ENCODE data around the gene MYO1D. TPM values are rescaled to one million over a fixed set of nuclear protein-coding genes. Genes with fewer than 3 reads are reported as not detected.

MYO1D gene
- total and polyA plus RNA-seq, 8 donors: 16.7 to 43.0 (median 29.4) TPM

GRCh38 chr17:32583053-32583452, 293.9 kb downstream of the MYO1D start:
- 95 to 100% methylated on average over 1 of the region's 1 CpG for WGBS, 2 donors
- H3K4me3 ChIP-seq: no peak overlapping the region

DNA sequence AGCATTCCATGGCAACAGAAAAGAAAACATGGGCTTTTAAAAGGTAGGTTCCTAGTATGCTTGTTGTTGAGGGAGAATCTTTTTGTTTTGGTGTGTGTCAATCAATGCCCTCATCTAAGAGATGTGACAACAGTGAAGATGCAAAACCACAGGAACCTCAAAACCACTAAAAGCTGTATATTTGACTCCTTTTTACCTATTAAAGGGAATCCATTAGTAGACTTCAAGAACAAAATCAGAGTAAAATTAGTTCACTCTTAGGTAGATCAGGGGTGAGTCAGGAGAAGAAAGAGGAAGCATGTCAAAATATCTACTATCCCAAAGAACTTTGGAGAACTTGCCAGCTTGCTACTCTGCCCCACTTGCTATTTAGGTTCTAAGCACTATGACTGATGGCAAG, 301.1 kb downstream of the MYO1D start:
- TF ChIP-seq, protein P1, sequence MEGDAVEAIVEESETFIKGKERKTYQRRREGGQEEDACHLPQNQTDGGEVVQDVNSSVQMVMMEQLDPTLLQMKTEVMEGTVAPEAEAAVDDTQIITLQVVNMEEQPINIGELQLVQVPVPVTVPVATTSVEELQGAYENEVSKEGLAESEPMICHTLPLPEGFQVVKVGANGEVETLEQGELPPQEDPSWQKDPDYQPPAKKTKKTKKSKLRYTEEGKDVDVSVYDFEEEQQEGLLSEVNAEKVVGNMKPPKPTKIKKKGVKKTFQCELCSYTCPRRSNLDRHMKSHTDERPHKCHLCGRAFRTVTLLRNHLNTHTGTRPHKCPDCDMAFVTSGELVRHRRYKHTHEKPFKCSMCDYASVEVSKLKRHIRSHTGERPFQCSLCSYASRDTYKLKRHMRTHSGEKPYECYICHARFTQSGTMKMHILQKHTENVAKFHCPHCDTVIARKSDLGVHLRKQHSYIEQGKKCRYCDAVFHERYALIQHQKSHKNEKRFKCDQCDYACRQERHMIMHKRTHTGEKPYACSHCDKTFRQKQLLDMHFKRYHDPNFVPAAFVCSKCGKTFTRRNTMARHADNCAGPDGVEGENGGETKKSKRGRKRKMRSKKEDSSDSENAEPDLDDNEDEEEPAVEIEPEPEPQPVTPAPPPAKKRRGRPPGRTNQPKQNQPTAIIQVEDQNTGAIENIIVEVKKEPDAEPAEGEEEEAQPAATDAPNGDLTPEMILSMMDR (IDR thresholded peaks at IDR 0.05): no peak
- Histone ChIP-seq H3K36me3 (no peaks in the 10 kb centered on the region), H3K9me3 (no peaks in the 10 kb centered on the region), H3K27me3 (no peaks in the 10 kb centered on the region), H3K4me1 (no peaks in the 10 kb centered on the region), H3K27ac (no peak overlapping the region), H3K4me3 (no peak overlapping the region)
- DNase-seq (no peak), FAIRE-seq (no peak), ATAC-seq (no peak)
- intact Hi-C loops (cut with DNase I): no loop called here

More at GRCh38 chr17:32583053-32583452, 293.9 kb downstream of the MYO1D start:
- H3K36me3 ChIP-seq: no peaks in the 10 kb centered on the region
- TF ChIP-seq, protein P1 (IDR thresholded peaks at IDR 0.05): no peak
- no peaks in the 10 kb centered on the region for H3K4me1 ChIP-seq
- no peak for ATAC-seq
- intact Hi-C loops (cut with DNase I): no loop called here
- no peak for DNase-seq
- H3K9me3 ChIP-seq: no peaks in the 10 kb centered on the region
- H3K27me3 ChIP-seq: no peaks in the 10 kb centered on the region
- H3K27ac ChIP-seq: no peak overlapping the region
- no peak for FAIRE-seq

DNA sequence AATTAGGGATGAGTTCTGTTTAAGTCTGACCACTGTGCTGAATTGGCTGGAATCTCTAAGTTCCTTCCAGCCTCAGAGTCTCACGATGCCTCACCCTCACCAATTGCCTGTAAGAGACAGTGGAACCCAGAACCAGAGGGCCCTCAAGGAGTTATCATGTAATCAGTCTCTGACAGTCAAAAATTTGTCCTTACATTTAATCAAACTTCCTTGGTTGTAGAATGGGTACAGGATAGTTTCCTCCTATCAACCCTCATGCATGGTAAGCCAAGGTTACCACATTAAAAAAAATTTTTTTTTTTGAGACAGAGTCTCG, 306.9 kb downstream of the MYO1D start:
- TF ChIP-seq, protein P1 (IDR thresholded peaks at IDR 0.05): no peak
- 88 to 96% methylated on average over 2 of the region's 2 CpGs for WGBS, 2 donors
- intact Hi-C loops (cut with DNase I): no loop called here
- DNase-seq (no peak), FAIRE-seq (no peak), ATAC-seq (no peak)
- Histone ChIP-seq H3K4me1 (no peaks in the 10 kb centered on the region), H3K27me3 (no peaks in the 10 kb centered on the region), H3K27ac (no peak overlapping the region), H3K4me3 (no peak overlapping the region), H3K36me3 (no peaks in the 10 kb centered on the region), H3K9me3 (no peaks in the 10 kb centered on the region)

GRCh38 chr17:32569171-32570080, 307.5 kb downstream of the MYO1D start:
- FAIRE-seq (no peak), ATAC-seq (peak in 2 of 4 donors; percentile 30 to 55), DNase-seq (no peak)
- Histone ChIP-seq H3K4me1 (no peaks in the 10 kb centered on the region), H3K9me3 (no peaks in the 10 kb centered on the region), H3K27ac (no peak overlapping the region), H3K27me3 (no peaks in the 10 kb centered on the region), H3K4me3 (no peak overlapping the region), H3K36me3 (no peaks in the 10 kb centered on the region)
- intact Hi-C loops (cut with DNase I): no loop called here
- TF ChIP-seq, protein P1 (IDR thresholded peaks at IDR 0.05): no peak
- WGBS, 2 donors: 78 to 80% methylated on average over 7 of the region's 7 CpGs

DNA sequence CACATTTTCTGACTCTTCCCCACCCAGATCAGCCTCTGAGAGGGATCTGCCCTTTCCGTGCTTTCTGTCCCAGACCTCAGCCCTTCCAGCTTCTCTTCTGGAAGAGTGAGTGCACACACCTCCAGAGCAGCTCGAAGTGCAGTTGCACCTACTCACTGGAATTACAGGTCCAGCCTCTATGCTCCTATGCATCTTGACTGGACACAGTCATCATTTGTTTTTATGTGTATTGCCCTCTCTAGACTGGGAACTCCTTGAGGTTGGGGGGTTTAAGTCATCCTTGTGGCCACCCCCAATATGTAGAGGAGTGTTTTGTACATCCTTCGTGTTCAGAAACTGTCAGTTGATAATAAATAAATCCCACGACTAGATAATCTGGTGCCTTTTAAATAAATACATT, 308.2 kb downstream of the MYO1D start:
- FAIRE-seq: no peak
- 86 to 89% methylated on average over 4 of the region's 4 CpGs for WGBS, 2 donors
- intact Hi-C loops (cut with DNase I): no loop called here
- no peak overlapping the region for H3K4me3 ChIP-seq
- H3K27me3 ChIP-seq: no peaks in the 10 kb centered on the region
- DNase-seq: no peak
- H3K4me1 ChIP-seq: no peaks in the 10 kb centered on the region
- no peak for ATAC-seq
- TF ChIP-seq, protein P1 (IDR thresholded peaks at IDR 0.05): no peak
- H3K36me3 ChIP-seq: no peaks in the 10 kb centered on the region
- H3K27ac ChIP-seq: no peak overlapping the region
- no peaks in the 10 kb centered on the region for H3K9me3 ChIP-seq

Measured in pancreas (tissue), 10 donors.